Chondrocyte (in vitro differentiated cells): ENCODE measurements around the gene MPV17. TPM values are rescaled to one million over a fixed set of nuclear protein-coding genes. Genes with fewer than 3 reads are reported as not detected.
"Not testable (repeated sequence)": the region's sequence is repeated elsewhere in the genome, so short reads cannot be mapped to it uniquely, and the experiment has no call there.

Experiments
- DNase-seq: peaks from one replicate; pipeline ENCODE4 v3.0.0; 2021; ENCODE audit warnings: mixed read lengths, low spot score
- H3K27ac Mint-ChIP-seq: one replicate; pipeline ENCODE4 v1.8.0; 2021; ENCODE audit warnings: mild to moderate bottlenecking, moderate library complexity, mixed read lengths; ENCODE audit not compliant: unreplicated experiment
- H3K27me3 Mint-ChIP-seq: 2 replicates; pipeline ENCODE4 v1.8.0; 2021; ENCODE audit warnings: low read depth, mixed read lengths
- H3K36me3 Mint-ChIP-seq: 2 replicates; pipeline ENCODE4 v1.8.0; 2021; ENCODE audit warnings: low read depth, mixed read lengths
- H3K4me1 Mint-ChIP-seq: 2 replicates; pipeline ENCODE4 v1.8.0; 2021; ENCODE audit warnings: low read depth, mild to moderate bottlenecking, mixed read lengths
- H3K4me3 Mint-ChIP-seq: one replicate; pipeline ENCODE4 v1.8.0; 2021; ENCODE audit warnings: mild to moderate bottlenecking, moderate library complexity, mixed read lengths; ENCODE audit not compliant: unreplicated experiment
- H3K9me3 Mint-ChIP-seq: 2 replicates; pipeline ENCODE4 v1.8.0; 2021; ENCODE audit warnings: low read depth, mixed read lengths
- total RNA-seq: library from RNA; stranded (reverse); gene quantifications from 3 replicates; pipeline ENCODE4 v1.2.1, GENCODE V29; 2021
- TF ChIP-seq, protein P1 (sequence below): fragments of 200-600 bp; sonication (generic); IDR thresholded peaks from 2 replicates; pipeline ENCODE4 v1.5.0; 2021; ENCODE audit warnings: antibody characterized with exemption, mild to moderate bottlenecking, moderate library complexity

Gene MPV17
- total RNA-seq, 1 donor from 2014 or later, result 57.7 TPM

DNA sequence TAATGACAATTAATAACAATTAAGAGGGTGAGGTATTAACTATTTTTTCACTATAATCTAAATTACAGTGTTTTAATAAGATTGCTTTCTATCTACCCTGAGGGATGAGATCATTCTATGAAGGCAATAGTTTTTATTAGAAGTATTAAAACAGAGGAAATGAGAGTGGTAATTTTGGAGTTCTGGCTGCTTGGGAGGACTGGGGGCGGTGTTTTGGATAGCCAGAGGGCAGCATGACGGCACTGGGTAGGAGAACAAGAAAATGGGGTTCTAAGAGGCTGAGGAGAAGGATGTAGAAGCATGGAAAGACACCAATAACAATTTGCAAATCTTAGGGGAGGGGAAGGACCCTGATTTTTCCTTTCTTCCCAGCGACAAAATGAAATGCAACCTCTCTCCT, 52.8 kb downstream of the MPV17 start:
- no peak for DNase-seq
- Mint-ChIP-seq H3K4me1 (no peaks in the 10 kb centered on the region), H3K36me3 (no peaks in the 10 kb centered on the region), H3K9me3 (no peaks in the 10 kb centered on the region), H3K4me3 (no peak overlapping the region), H3K27me3 (peaks cover 28% of the 10 kb centered on the region), H3K27ac (no peak overlapping the region)
- TF ChIP-seq, protein P1, sequence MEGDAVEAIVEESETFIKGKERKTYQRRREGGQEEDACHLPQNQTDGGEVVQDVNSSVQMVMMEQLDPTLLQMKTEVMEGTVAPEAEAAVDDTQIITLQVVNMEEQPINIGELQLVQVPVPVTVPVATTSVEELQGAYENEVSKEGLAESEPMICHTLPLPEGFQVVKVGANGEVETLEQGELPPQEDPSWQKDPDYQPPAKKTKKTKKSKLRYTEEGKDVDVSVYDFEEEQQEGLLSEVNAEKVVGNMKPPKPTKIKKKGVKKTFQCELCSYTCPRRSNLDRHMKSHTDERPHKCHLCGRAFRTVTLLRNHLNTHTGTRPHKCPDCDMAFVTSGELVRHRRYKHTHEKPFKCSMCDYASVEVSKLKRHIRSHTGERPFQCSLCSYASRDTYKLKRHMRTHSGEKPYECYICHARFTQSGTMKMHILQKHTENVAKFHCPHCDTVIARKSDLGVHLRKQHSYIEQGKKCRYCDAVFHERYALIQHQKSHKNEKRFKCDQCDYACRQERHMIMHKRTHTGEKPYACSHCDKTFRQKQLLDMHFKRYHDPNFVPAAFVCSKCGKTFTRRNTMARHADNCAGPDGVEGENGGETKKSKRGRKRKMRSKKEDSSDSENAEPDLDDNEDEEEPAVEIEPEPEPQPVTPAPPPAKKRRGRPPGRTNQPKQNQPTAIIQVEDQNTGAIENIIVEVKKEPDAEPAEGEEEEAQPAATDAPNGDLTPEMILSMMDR, result no peak

- not testable (repeated sequence) for DNase-seq, H3K27ac Mint-ChIP-seq, H3K4me3 Mint-ChIP-seq, H3K9me3 Mint-ChIP-seq, H3K36me3 Mint-ChIP-seq
- Mint-ChIP-seq H3K27me3 (peaks cover 33% of the 10 kb centered on the region), H3K4me1 (peaks cover 13% of the 10 kb centered on the region)
These were observed 54.6 kb downstream of the MPV17 start for GRCh38 chr2:27268296-27268695.

GRCh38 chr2:27265536-27265870, 57.4 kb downstream of the MPV17 start:
- no peak for DNase-seq
- Mint-ChIP-seq H3K36me3 (peaks cover 5% of the 10 kb centered on the region), H3K4me1 (peaks cover 19% of the 10 kb centered on the region), H3K27me3 (peaks cover 40% of the 10 kb centered on the region), H3K9me3 (no peaks in the 10 kb centered on the region), H3K4me3 (no peak overlapping the region), H3K27ac (no peak overlapping the region)
- TF ChIP-seq, protein P1, result no peak

DNA sequence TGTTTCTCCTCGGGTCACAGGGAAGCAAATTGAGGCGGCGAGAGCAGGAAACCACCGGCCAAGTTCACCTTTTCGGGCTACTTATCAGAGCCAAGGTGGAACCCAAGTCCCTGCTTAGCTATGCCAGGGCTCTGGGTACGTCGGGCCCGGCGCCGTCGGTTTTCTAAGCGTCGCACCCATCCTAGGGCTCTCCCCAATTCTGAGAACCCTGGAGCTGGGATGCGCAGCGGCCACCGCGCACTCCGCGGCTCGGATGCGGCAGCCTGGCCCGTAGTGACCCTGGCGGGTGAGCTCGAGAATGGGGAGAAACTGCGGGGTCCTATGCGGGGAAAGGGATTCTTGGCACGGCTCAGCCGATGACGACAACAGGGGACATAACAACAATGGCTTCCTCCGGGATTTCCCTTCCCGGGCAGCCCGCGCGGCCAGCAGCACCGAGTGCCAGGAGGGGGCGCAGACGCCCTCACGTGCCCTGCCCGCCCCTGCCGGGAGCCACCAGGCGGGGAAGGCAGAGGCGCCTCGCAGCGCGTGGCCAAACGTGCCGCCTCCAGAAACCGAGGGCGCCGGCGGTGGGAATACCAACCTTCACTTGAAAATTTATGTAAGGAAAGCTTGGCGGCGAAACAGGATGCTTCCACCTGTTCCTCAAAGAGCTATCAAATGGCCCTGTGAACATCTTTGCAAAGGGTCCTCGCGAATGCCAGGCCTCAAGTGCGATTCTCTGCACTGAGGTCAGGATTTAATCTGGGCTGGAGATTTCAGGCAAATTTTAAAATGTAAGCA, 58.0 kb downstream of the MPV17 start:
- H3K27me3 Mint-ChIP-seq, result peaks cover 42% of the 10 kb centered on the region
- TF ChIP-seq, protein P1, result peak; percentile 81
- peak overlapping the region; percentile 72 for H3K4me3 Mint-ChIP-seq
- no peaks in the 10 kb centered on the region for H3K9me3 Mint-ChIP-seq
- H3K36me3 Mint-ChIP-seq, result peaks cover 5% of the 10 kb centered on the region
- peak overlapping the region; percentile 50 for H3K27ac Mint-ChIP-seq
- no peak for DNase-seq
- H3K4me1 Mint-ChIP-seq, result peaks cover 19% of the 10 kb centered on the region

- Mint-ChIP-seq H3K27me3 (peaks cover 39% of the 10 kb centered on the region), H3K9me3 (no peaks in the 10 kb centered on the region), H3K4me3 (peak overlapping the region; percentile 72), H3K4me1 (peaks cover 19% of the 10 kb centered on the region), H3K27ac (no peak overlapping the region), H3K36me3 (peaks cover 5% of the 10 kb centered on the region)
- TF ChIP-seq, protein P1, result no peak
- no peak for DNase-seq
These were observed 58.6 kb downstream of the MPV17 start for GRCh38 chr2:27264253-27264752.
